GM12875 (cell line): ENCODE data around the gene ROR1.

Source experiments
- H3K4me3 ChIP-seq: one replicate; pipeline ENCODE4 v1.5.1; 2011; ENCODE audit warnings: low read depth, low read length, control low read depth
- TF ChIP-seq, protein P1 (sequence below): IDR thresholded peaks from 2 replicates; pipeline ENCODE4 v1.5.1; 2011; ENCODE audit warnings: low read depth, mild to moderate bottlenecking, control low read depth, inconsistent platforms, low read length, moderate library complexity, borderline replicate concordance; ENCODE audit not compliant: insufficient read depth

The ROR1 gene

DNA sequence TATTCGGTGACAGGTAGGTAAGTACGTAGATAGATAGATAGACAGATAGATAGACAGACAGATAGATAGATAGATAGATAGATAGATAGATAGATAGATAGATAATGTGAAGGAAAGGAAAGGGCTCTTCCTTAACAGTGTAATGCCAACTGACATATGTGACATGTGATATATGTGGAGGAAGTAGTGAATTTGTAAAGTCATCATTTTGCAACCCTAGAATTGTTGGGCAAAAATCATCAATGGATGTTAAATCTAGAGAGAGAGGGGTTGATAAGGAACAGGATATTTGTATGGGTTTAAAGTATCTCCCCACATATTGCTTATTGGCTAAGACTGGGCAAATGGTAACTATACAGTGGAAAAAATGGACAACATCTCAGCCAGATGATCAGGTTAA, 166.6 kb downstream of the ROR1 start:
- no peak overlapping the region for H3K4me3 ChIP-seq
- TF ChIP-seq, protein P1, sequence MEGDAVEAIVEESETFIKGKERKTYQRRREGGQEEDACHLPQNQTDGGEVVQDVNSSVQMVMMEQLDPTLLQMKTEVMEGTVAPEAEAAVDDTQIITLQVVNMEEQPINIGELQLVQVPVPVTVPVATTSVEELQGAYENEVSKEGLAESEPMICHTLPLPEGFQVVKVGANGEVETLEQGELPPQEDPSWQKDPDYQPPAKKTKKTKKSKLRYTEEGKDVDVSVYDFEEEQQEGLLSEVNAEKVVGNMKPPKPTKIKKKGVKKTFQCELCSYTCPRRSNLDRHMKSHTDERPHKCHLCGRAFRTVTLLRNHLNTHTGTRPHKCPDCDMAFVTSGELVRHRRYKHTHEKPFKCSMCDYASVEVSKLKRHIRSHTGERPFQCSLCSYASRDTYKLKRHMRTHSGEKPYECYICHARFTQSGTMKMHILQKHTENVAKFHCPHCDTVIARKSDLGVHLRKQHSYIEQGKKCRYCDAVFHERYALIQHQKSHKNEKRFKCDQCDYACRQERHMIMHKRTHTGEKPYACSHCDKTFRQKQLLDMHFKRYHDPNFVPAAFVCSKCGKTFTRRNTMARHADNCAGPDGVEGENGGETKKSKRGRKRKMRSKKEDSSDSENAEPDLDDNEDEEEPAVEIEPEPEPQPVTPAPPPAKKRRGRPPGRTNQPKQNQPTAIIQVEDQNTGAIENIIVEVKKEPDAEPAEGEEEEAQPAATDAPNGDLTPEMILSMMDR: no peak

DNA sequence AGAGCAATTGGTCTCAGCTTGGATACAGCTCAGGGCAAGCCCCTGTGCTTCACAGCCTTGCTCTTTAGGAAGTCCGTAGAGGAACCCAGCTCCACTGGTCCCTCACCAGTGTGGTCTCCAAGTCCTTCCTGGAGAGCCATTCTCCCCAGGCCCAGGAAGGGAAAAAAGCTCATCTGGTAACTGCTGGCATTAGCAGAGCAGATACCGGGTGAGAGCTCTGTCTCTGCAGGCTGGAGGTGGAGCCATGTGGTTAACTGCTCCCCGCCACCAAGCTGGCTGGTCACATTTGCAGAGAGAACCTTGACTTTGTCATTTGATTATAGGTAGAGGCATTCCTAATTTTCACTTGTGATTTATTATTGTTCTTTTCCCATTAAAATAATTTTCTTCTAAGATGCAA, 169.6 kb downstream of the ROR1 start:
- TF ChIP-seq, protein P1: no peak

DNA sequence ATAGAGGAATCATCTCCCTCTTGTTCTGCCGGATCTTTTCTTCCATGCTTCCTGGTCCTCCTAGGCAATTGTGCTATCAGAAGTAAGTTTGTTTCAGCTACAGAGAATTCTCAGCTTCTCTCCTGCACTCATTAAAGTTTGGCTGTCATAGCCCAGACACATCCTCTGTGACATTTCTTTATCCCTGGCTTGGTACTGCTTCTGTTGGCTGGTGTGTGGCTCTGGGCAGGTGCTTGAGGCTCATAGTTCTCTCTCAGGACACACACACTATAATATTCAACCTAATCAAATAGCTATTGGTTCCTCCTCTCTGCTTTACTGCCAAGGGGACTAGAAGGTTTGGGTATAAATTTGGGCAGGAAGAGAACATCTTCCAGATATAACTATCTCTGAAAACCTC, 172.1 kb downstream of the ROR1 start:
- TF ChIP-seq, protein P1: no peak

More for the DNA sequence above, 169.6 kb downstream of the ROR1 start:
- H3K4me3 ChIP-seq: no peak overlapping the region

DNA sequence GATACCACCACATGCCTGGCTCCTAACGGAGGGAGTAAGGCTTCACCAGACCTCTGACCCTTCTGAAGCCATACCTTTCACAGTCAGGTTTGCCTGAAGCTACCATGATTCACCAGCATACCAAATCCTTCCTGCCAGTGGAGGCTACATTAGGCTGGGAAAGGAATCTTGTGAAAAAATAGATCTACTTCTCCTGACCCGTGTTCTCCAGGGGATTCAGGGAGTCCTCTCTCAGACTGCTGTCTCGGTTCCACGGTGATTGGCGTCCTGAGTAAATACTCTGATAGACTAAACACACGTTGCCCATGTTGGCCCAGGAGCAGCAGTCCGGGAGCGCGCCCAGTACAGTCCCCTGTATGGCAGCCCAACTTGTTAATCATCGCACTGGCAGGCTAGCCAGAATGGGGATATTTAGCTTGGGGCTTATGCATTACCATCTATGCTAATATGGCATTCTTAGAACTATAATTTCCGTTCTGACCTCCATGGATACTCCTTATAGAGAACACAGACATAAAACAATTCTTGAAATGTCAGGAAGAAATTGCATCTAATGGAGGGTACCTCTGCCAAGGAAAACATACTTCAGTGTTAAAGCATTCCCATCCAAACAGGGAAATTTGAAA, 173.2 kb downstream of the ROR1 start:
- H3K4me3 ChIP-seq: no peak overlapping the region
- TF ChIP-seq, protein P1: no peak

More for the DNA sequence above, 172.1 kb downstream of the ROR1 start:
- no peak overlapping the region for H3K4me3 ChIP-seq

DNA sequence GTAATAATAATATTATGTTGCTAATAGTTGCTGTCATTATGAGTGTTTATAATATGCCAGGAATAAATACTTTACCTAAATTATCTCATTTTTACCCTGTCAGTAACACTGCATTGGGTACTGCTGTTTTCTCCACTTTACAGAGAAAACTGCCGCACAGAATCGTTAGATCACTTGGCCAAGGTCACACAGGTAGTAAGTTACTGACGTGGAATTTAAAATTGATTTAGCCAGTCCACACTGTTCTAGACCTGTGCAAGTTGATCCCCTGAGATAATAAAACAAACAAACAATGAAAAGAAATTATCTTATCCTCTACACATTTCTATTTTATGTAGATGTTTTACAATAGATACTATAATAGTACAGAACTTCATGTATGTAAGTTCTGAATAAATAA, 174.1 kb downstream of the ROR1 start:
- TF ChIP-seq, protein P1: no peak
- no peak overlapping the region for H3K4me3 ChIP-seq

DNA sequence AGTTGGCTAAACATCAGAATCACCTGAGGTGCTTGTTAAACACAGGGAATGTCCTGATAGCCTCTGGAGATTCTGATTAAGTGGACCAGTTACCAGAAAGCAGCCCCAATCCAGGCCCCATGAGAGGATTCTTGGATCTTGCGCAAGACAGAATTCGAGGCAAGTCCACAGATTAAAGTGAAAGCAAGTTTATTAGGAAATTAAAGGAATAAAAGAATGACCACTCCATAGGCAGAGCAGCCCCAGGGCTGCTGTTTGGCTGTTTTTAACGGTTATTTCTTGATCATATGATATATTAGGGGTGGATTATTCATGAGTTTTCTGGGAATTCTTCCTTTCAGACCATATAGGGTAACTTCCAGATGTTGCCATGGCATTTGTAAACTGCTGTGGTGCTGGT, 176.2 kb downstream of the ROR1 start:
- no peak overlapping the region for H3K4me3 ChIP-seq
- TF ChIP-seq, protein P1: no peak
